ENCODE data around the gene GPX3.

Gene GPX3

GRCh38 chr5:150992705-150993104 is 27.7 kb upstream of the GPX3 start:
- no peak for TF ChIP-seq FOXP2 (optimal IDR thresholded peaks at IDR 0.05; ENCODE audit: borderline replicate concordance, extremely low read depth, extremely low read length, insufficient read depth)
- TF ChIP-seq SIN3A (IDR thresholded peaks at IDR 0.05; ENCODE audit: borderline replicate concordance, insufficient read depth, low read length) = no peak
- no peak for TF ChIP-seq REST (IDR thresholded peaks at IDR 0.05; ENCODE audit: insufficient read depth in 1 of 2, low read depth in 2 of 2, low read length in 2 of 2)
- no peak for TF ChIP-seq TAF1 (IDR thresholded peaks at IDR 0.05; ENCODE audit: borderline replicate concordance, insufficient read depth, low read length)
- no peak for TF ChIP-seq POLR2AphosphoS5 (IDR thresholded peaks at IDR 0.05; ENCODE audit: low read depth, low read length)

GRCh38 chr5:150993422-150993821 is 27.0 kb upstream of the GPX3 start:
- TF ChIP-seq SIN3A (IDR thresholded peaks at IDR 0.05; ENCODE audit: borderline replicate concordance, insufficient read depth, low read length) (no peak), TAF1 (IDR thresholded peaks at IDR 0.05; ENCODE audit: borderline replicate concordance, insufficient read depth, low read length) (no peak), REST (IDR thresholded peaks at IDR 0.05; ENCODE audit: insufficient read depth in 1 of 2, low read depth in 2 of 2, low read length in 2 of 2) (no peak), POLR2AphosphoS5 (IDR thresholded peaks at IDR 0.05; ENCODE audit: low read depth, low read length) (no peak), FOXP2 (optimal IDR thresholded peaks at IDR 0.05; ENCODE audit: borderline replicate concordance, extremely low read depth, extremely low read length, insufficient read depth) (no peak)

- TF ChIP-seq FOXP2 (optimal IDR thresholded peaks at IDR 0.05; ENCODE audit: borderline replicate concordance, extremely low read depth, extremely low read length, insufficient read depth) (no peak), POLR2AphosphoS5 (IDR thresholded peaks at IDR 0.05; ENCODE audit: low read depth, low read length) (no peak), REST (IDR thresholded peaks at IDR 0.05; ENCODE audit: insufficient read depth in 1 of 2, low read depth in 2 of 2, low read length in 2 of 2) (no peak), TAF1 (IDR thresholded peaks at IDR 0.05; ENCODE audit: borderline replicate concordance, insufficient read depth, low read length) (no peak), SIN3A (IDR thresholded peaks at IDR 0.05; ENCODE audit: borderline replicate concordance, insufficient read depth, low read length) (no peak)
Observed at GRCh38 chr5:150993826-150994412, 26.5 kb upstream of the GPX3 start.

GRCh38 chr5:150999704-151000442 is 20.5 kb upstream of the GPX3 start:
- no peak for TF ChIP-seq POLR2AphosphoS5 (IDR thresholded peaks at IDR 0.05; ENCODE audit: low read depth, low read length)
- no peak for TF ChIP-seq REST (IDR thresholded peaks at IDR 0.05; ENCODE audit: insufficient read depth in 1 of 2, low read depth in 2 of 2, low read length in 2 of 2)
- no peak for TF ChIP-seq FOXP2 (optimal IDR thresholded peaks at IDR 0.05; ENCODE audit: borderline replicate concordance, extremely low read depth, extremely low read length, insufficient read depth)
- no peak for TF ChIP-seq TAF1 (IDR thresholded peaks at IDR 0.05; ENCODE audit: borderline replicate concordance, insufficient read depth, low read length)
- no peak for TF ChIP-seq SIN3A (IDR thresholded peaks at IDR 0.05; ENCODE audit: borderline replicate concordance, insufficient read depth, low read length)

Data from PFSK-1 (cell line).